ENCODE data around the gene GPC5. TPM values are rescaled to one million over a fixed set of nuclear protein-coding genes. Genes with fewer than 3 reads are reported as not detected.

GPC5 gene
- total and polyA plus RNA-seq, 4 donors = 0.51 to 22.4 (median 2.0) TPM

DNA sequence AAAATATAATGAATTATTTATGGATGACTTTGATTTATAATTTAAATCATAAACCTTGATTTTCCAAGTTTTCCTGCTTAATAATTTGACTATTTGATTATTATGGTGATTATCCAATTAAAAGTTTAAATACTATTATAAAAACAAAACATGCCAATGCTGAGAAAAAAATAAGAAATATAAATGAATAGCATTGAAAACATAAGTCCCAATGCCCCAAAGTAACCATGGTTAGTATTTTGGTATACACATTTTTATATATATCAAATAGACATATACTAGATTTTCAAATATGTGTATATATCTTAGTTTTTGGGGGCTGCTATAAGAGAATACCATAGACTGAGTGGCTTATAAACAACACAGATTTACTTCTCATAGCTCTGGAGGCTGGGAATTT, 108.3 kb downstream of the GPC5 start:
- no peak overlapping the region for H3K4me3 ChIP-seq (ENCODE audit: low read depth in 1 of 3, low read length in 3 of 3)
- no peak overlapping the region for H3K27ac ChIP-seq (ENCODE audit: low read depth in 1 of 2, low read length in 2 of 2)
- no peaks in the 10 kb centered on the region for H3K4me1 ChIP-seq (ENCODE audit: control insufficient read depth in 4 of 4, insufficient read depth in 4 of 4, low read length in 3 of 4)
- H3K27me3 ChIP-seq (ENCODE audit: control insufficient read depth in 4 of 4, insufficient read depth in 4 of 4, low read length in 3 of 4) = no peaks in the 10 kb centered on the region
- H3K9ac ChIP-seq (ENCODE audit: low read depth in 1 of 2, low read length in 2 of 2) = no peak overlapping the region
- H3K36me3 ChIP-seq (ENCODE audit: control insufficient read depth in 4 of 4, insufficient read depth in 3 of 4, low read depth in 1 of 4, low read length in 3 of 4) = no peaks in the 10 kb centered on the region
- TF ChIP-seq TAF1 (conservative IDR thresholded peaks at IDR 0.05) = no peak
- TF ChIP-seq SP1 (IDR thresholded peaks at IDR 0.05) = no peak
- TF ChIP-seq GABPA (IDR thresholded peaks at IDR 0.05 in 1 of 2, conservative IDR thresholded peaks at IDR 0.05 in 1 of 2) = no peak
- TF ChIP-seq FOXA2 (IDR thresholded peaks at IDR 0.05) = no peak
- no peak for TF ChIP-seq EGR1 (IDR thresholded peaks at IDR 0.05; ENCODE audit: low read depth in 2 of 2)
- TF ChIP-seq FOXA1 (IDR thresholded peaks at IDR 0.05) = no peak
- no peak for TF ChIP-seq HNF4G (IDR thresholded peaks at IDR 0.05)
- TF ChIP-seq, protein P1, sequence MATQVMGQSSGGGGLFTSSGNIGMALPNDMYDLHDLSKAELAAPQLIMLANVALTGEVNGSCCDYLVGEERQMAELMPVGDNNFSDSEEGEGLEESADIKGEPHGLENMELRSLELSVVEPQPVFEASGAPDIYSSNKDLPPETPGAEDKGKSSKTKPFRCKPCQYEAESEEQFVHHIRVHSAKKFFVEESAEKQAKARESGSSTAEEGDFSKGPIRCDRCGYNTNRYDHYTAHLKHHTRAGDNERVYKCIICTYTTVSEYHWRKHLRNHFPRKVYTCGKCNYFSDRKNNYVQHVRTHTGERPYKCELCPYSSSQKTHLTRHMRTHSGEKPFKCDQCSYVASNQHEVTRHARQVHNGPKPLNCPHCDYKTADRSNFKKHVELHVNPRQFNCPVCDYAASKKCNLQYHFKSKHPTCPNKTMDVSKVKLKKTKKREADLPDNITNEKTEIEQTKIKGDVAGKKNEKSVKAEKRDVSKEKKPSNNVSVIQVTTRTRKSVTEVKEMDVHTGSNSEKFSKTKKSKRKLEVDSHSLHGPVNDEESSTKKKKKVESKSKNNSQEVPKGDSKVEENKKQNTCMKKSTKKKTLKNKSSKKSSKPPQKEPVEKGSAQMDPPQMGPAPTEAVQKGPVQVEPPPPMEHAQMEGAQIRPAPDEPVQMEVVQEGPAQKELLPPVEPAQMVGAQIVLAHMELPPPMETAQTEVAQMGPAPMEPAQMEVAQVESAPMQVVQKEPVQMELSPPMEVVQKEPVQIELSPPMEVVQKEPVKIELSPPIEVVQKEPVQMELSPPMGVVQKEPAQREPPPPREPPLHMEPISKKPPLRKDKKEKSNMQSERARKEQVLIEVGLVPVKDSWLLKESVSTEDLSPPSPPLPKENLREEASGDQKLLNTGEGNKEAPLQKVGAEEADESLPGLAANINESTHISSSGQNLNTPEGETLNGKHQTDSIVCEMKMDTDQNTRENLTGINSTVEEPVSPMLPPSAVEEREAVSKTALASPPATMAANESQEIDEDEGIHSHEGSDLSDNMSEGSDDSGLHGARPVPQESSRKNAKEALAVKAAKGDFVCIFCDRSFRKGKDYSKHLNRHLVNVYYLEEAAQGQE (IDR thresholded peaks at IDR 0.05) = no peak
- TF ChIP-seq, protein P2, sequence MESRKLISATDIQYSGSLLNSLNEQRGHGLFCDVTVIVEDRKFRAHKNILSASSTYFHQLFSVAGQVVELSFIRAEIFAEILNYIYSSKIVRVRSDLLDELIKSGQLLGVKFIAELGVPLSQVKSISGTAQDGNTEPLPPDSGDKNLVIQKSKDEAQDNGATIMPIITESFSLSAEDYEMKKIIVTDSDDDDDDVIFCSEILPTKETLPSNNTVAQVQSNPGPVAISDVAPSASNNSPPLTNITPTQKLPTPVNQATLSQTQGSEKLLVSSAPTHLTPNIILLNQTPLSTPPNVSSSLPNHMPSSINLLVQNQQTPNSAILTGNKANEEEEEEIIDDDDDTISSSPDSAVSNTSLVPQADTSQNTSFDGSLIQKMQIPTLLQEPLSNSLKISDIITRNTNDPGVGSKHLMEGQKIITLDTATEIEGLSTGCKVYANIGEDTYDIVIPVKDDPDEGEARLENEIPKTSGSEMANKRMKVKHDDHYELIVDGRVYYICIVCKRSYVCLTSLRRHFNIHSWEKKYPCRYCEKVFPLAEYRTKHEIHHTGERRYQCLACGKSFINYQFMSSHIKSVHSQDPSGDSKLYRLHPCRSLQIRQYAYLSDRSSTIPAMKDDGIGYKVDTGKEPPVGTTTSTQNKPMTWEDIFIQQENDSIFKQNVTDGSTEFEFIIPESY (IDR thresholded peaks at IDR 0.05) = no peak
- no peak for TF ChIP-seq HNF4A (conservative IDR thresholded peaks at IDR 0.05)
- TF ChIP-seq, protein P3, sequence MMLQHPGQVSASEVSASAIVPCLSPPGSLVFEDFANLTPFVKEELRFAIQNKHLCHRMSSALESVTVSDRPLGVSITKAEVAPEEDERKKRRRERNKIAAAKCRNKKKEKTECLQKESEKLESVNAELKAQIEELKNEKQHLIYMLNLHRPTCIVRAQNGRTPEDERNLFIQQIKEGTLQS (IDR thresholded peaks at IDR 0.05) = no peak
- TF ChIP-seq RAD21 (IDR thresholded peaks at IDR 0.05) = no peak
- TF ChIP-seq YY1 (IDR thresholded peaks at IDR 0.05) = no peak
- no peak for TF ChIP-seq JUND (IDR thresholded peaks at IDR 0.05)
- TF ChIP-seq, protein P4, sequence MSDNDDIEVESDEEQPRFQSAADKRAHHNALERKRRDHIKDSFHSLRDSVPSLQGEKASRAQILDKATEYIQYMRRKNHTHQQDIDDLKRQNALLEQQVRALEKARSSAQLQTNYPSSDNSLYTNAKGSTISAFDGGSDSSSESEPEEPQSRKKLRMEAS (IDR thresholded peaks at IDR 0.05) = no peak
- no peak for TF ChIP-seq RXRA (IDR thresholded peaks at IDR 0.05)
- no peak for TF ChIP-seq NR2F2 (IDR thresholded peaks at IDR 0.05)
- DNase-seq (ENCODE audit: low spot score) = no peak
- H3K9me3 ChIP-seq (ENCODE audit: control insufficient read depth in 4 of 4, low read length in 3 of 4) = no peaks in the 10 kb centered on the region

DNA sequence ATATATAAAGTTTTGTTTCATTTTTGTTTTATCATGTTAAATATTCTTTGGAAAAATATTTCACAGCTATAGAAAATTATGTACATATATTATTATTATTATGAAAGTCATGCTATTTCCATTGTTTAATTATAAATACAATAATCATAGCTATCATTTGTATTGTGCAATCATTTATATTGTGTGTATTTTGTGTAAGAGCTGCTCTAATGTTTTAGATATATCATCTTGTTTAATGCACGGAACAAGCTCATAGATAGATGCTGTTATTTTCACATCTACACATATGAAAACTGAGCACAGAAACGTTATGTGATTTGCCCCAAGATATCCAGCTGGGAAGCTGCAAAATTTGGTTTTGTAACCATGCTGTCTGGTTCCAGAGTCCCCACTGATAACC, 111.6 kb downstream of the GPC5 start:
- Histone ChIP-seq H3K4me1 (ENCODE audit: control insufficient read depth in 4 of 4, insufficient read depth in 4 of 4, low read length in 3 of 4) (no peaks in the 10 kb centered on the region), H3K27me3 (ENCODE audit: control insufficient read depth in 4 of 4, insufficient read depth in 4 of 4, low read length in 3 of 4) (no peaks in the 10 kb centered on the region), H3K9me3 (ENCODE audit: control insufficient read depth in 4 of 4, low read length in 3 of 4) (no peaks in the 10 kb centered on the region), H3K4me3 (ENCODE audit: low read depth in 1 of 3, low read length in 3 of 3) (no peak overlapping the region), H3K36me3 (ENCODE audit: control insufficient read depth in 4 of 4, insufficient read depth in 3 of 4, low read depth in 1 of 4, low read length in 3 of 4) (no peaks in the 10 kb centered on the region), H3K9ac (ENCODE audit: low read depth in 1 of 2, low read length in 2 of 2) (no peak overlapping the region), H3K27ac (ENCODE audit: low read depth in 1 of 2, low read length in 2 of 2) (no peak overlapping the region)
- 76% methylated on average over 2 of the region's 2 CpGs for WGBS
- DNase-seq (ENCODE audit: low spot score) = no peak
- no peak for TF ChIP-seq FOXA2 (IDR thresholded peaks at IDR 0.05)
